Subcutaneous adipose tissue (tissue), 4 donors: ENCODE data around the gene SFMBT2. TPM values are rescaled to one million over a fixed set of nuclear protein-coding genes. Genes with fewer than 3 reads are reported as not detected.

Experiments
- CTCF ChIP-seq: fragments of 450-650 bp; IDR thresholded peaks from one replicate; pipeline ENCODE4 v1.5.1; 2016; ENCODE audit warnings: low read depth, mild to moderate bottlenecking, control low read depth, antibody characterized with exemption, moderate library complexity
- total RNA-seq, 4 donors: library from RNA; depleted of rRNA; stranded (reverse); fragments of >200 nt; gene quantifications; one replicate each; pipeline ENCODE4 v1.1.0, GENCODE V29; 2016

SFMBT2 gene
- total RNA-seq, 4 donors from 2014 or later, result 3.7 to 11.7 (median 7.0) TPM

GRCh38 chr10:7152982-7153381 lies 257.9 kb downstream of the SFMBT2 start:
- TF ChIP-seq CTCF, result no peak

- TF ChIP-seq CTCF, result no peak
Measured at GRCh38 chr10:7152341-7152740, 258.5 kb downstream of the SFMBT2 start.

- no peak for TF ChIP-seq CTCF
Measured at GRCh38 chr10:7151538-7151937, 259.3 kb downstream of the SFMBT2 start.

- TF ChIP-seq CTCF, result no peak
Measured at GRCh38 chr10:7150349-7150748, 260.5 kb downstream of the SFMBT2 start.

GRCh38 chr10:7146189-7146588 lies 264.6 kb downstream of the SFMBT2 start:
- TF ChIP-seq CTCF, result no peak

GRCh38 chr10:7136016-7136415 lies 274.8 kb downstream of the SFMBT2 start:
- no peak for TF ChIP-seq CTCF

GRCh38 chr10:7135188-7135587 lies 275.6 kb downstream of the SFMBT2 start:
- no peak for TF ChIP-seq CTCF

- TF ChIP-seq CTCF, result no peak
Measured at GRCh38 chr10:7134448-7134847, 276.4 kb downstream of the SFMBT2 start.
